Stimulated activated CD4-positive, alpha-beta T cell treated with anti-CD3 and anti-CD28 coated beads, Interleukin-1b, Interleukin-23, amount 100 ng/mL, for 1 hour (primary cell): Measurements from ENCODE around the gene COL5A2.

Experiments used
- DNase-seq, 2 donors: peaks; one replicate each; pipeline ENCODE4 v3.0.0-alpha.2; 2020; ENCODE audit warnings: low read depth in 2 of 2

COL5A2 gene

GRCh38 chr2:188997263-188997662 is 182.3 kb downstream of the COL5A2 start:
- no peak for DNase-seq

- no peak for DNase-seq
Measured at GRCh38 chr2:188993247-188993646, 186.3 kb downstream of the COL5A2 start.

GRCh38 chr2:188986839-188987238 is 192.7 kb downstream of the COL5A2 start:
- DNase-seq, result no peak

- no peak for DNase-seq
Measured at GRCh38 chr2:188984680-188985079, 194.9 kb downstream of the COL5A2 start.

- no peak for DNase-seq
Measured at GRCh38 chr2:188984065-188984491, 195.5 kb downstream of the COL5A2 start.

GRCh38 chr2:188983427-188984064 is 196.0 kb downstream of the COL5A2 start:
- DNase-seq, result no peak
